Neural cell (in vitro differentiated cells): ENCODE data around the gene CRMP1.

ENCODE experiments used
- EP300 ChIP-seq: fragments of 450-650 bp; conservative IDR thresholded peaks from 2 replicates; pipeline ENCODE4 v1.6.1; 2014; ENCODE audit warnings: antibody characterized with exemption, mild to moderate bottlenecking, moderate library complexity; ENCODE audit not compliant: poor library complexity, severe bottlenecking
- EZH2 ChIP-seq: fragments of 200-600, 300-800 bp; shearing (Covaris generic), sonication (generic); IDR thresholded peaks from 2 replicates; pipeline ENCODE4 v1.6.1; 2014; ENCODE audit warnings: antibody characterized with exemption, low read length, borderline replicate concordance, mild to moderate bottlenecking; ENCODE audit not compliant: insufficient read depth, poor library complexity, severe bottlenecking
- POLR2AphosphoS5 ChIP-seq: IDR thresholded peaks from 2 replicates; pipeline ENCODE4 v1.6.1; 2012
- SMC3 ChIP-seq: fragments of 450-650 bp; conservative IDR thresholded peaks from 2 replicates; pipeline ENCODE4 v1.6.1; 2014; ENCODE audit warnings: antibody characterized with exemption, mild to moderate bottlenecking, moderate library complexity; ENCODE audit not compliant: poor library complexity
- TF ChIP-seq, protein P1 (sequence below): fragments of 450-650 bp; IDR thresholded peaks from 2 replicates; pipeline ENCODE4 v1.5.1; 2014; ENCODE audit warnings: antibody characterized with exemption, mild to moderate bottlenecking, moderate library complexity; ENCODE audit not compliant: poor library complexity, severe bottlenecking
- TF ChIP-seq, protein P2 (sequence below): IDR thresholded peaks from 2 replicates; pipeline ENCODE4 v1.6.1; 2012; ENCODE audit warnings: borderline replicate concordance

DNA sequence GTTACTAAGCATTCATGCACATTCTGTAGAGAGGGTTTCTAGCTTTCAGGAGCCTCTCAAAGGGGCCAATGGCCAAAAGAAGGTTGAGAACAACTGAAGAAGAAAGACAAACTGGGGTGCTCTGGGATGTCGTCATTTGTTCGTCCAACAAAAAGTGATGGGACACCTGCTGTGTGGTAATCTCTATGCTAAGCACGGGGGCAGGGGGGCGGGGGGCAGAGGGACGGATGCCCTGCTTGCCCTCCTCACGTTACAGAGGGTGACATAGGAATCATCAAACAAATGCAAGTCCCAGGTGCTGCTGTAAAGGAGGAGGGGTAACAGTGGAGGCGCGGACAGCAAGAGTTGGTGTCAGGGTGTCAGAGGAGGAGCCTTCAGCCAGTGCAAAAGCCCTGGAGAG is 12.8 kb upstream of the CRMP1 start:
- TF ChIP-seq, protein P1, sequence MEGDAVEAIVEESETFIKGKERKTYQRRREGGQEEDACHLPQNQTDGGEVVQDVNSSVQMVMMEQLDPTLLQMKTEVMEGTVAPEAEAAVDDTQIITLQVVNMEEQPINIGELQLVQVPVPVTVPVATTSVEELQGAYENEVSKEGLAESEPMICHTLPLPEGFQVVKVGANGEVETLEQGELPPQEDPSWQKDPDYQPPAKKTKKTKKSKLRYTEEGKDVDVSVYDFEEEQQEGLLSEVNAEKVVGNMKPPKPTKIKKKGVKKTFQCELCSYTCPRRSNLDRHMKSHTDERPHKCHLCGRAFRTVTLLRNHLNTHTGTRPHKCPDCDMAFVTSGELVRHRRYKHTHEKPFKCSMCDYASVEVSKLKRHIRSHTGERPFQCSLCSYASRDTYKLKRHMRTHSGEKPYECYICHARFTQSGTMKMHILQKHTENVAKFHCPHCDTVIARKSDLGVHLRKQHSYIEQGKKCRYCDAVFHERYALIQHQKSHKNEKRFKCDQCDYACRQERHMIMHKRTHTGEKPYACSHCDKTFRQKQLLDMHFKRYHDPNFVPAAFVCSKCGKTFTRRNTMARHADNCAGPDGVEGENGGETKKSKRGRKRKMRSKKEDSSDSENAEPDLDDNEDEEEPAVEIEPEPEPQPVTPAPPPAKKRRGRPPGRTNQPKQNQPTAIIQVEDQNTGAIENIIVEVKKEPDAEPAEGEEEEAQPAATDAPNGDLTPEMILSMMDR: no peak
- TF ChIP-seq POLR2AphosphoS5 (no peak), EZH2 (no peak), SMC3 (no peak), EP300 (no peak)
- TF ChIP-seq, protein P2, sequence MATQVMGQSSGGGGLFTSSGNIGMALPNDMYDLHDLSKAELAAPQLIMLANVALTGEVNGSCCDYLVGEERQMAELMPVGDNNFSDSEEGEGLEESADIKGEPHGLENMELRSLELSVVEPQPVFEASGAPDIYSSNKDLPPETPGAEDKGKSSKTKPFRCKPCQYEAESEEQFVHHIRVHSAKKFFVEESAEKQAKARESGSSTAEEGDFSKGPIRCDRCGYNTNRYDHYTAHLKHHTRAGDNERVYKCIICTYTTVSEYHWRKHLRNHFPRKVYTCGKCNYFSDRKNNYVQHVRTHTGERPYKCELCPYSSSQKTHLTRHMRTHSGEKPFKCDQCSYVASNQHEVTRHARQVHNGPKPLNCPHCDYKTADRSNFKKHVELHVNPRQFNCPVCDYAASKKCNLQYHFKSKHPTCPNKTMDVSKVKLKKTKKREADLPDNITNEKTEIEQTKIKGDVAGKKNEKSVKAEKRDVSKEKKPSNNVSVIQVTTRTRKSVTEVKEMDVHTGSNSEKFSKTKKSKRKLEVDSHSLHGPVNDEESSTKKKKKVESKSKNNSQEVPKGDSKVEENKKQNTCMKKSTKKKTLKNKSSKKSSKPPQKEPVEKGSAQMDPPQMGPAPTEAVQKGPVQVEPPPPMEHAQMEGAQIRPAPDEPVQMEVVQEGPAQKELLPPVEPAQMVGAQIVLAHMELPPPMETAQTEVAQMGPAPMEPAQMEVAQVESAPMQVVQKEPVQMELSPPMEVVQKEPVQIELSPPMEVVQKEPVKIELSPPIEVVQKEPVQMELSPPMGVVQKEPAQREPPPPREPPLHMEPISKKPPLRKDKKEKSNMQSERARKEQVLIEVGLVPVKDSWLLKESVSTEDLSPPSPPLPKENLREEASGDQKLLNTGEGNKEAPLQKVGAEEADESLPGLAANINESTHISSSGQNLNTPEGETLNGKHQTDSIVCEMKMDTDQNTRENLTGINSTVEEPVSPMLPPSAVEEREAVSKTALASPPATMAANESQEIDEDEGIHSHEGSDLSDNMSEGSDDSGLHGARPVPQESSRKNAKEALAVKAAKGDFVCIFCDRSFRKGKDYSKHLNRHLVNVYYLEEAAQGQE: no peak
